H1 (cell line): ENCODE data around the gene RGL1.

Source experiments
- CTCF ChIP-seq, 3 experiments: IDR thresholded peaks; 1 replicate in 2 of 3; 2 replicates in 1 of 3; pipeline versions ENCODE4 v1.5.1 to v1.6.1; 2011; ENCODE audit warnings: low read length in 3 of 3, mild to moderate bottlenecking in 3 of 3, inconsistent platforms in 2 of 3, low read depth in 1 of 3, moderate library complexity in 1 of 3; ENCODE audit not compliant: insufficient read depth in 1 of 3; ENCODE audit errors: control extremely low read depth in 1 of 3
- EZH2 ChIP-seq: fragments of 200-600 bp; sonication (generic); IDR thresholded peaks from 2 replicates; pipeline ENCODE4 v1.7.1; 2012; ENCODE audit warnings: low read depth, mild to moderate bottlenecking, moderate library complexity, low read length, inconsistent platforms; ENCODE audit not compliant: severe bottlenecking
- GABPA ChIP-seq: IDR thresholded peaks from 2 replicates; pipeline ENCODE4 v1.6.1; 2011; ENCODE audit warnings: mild to moderate bottlenecking, low read length, moderate library complexity, borderline replicate concordance; ENCODE audit not compliant: insufficient read depth
- JUND ChIP-seq: IDR thresholded peaks from 2 replicates; pipeline ENCODE4 v1.6.1; 2011; ENCODE audit warnings: mild to moderate bottlenecking, improper control_type of control experiment, low read length
- POLR2A ChIP-seq, 2 experiments: IDR thresholded peaks; 1 replicate in 1 of 2; 2 replicates in 1 of 2; pipeline ENCODE4 v1.6.1; 2011; ENCODE audit warnings: low read depth in 2 of 2, low read length in 2 of 2, mild to moderate bottlenecking in 2 of 2; ENCODE audit errors: control extremely low read depth in 1 of 2
- POLR2AphosphoS5 ChIP-seq: IDR thresholded peaks from 2 replicates; pipeline ENCODE4 v1.6.1; 2011; ENCODE audit warnings: low read depth, low read length
- RFX5 ChIP-seq: IDR thresholded peaks from 2 replicates; pipeline ENCODE4 v1.6.1; 2011; ENCODE audit warnings: low read depth, low read length, improper control_type of control experiment, borderline replicate concordance
- RXRA ChIP-seq: IDR thresholded peaks from 2 replicates; pipeline ENCODE4 v1.6.1; 2011; ENCODE audit warnings: low read depth, mild to moderate bottlenecking, low read length, moderate library complexity; ENCODE audit not compliant: insufficient read depth
- USF2 ChIP-seq: IDR thresholded peaks from 2 replicates; pipeline ENCODE4 v1.6.1; 2011; ENCODE audit warnings: low read length, improper control_type of control experiment
- ZNF274 ChIP-seq: IDR thresholded peaks from 2 replicates; pipeline ENCODE4 v1.7.0; 2012; ENCODE audit warnings: low read length, borderline replicate concordance; ENCODE audit errors: extremely low read depth

GRCh38 chr1:183841950-183842794, 37.3 kb downstream of the RGL1 start:
- TF ChIP-seq EZH2 (no peak), ZNF274 (no peak), CTCF (IDR thresholded peaks at IDR 0.05; ENCODE audit: control extremely low read depth in 1 of 3, insufficient read depth in 1 of 3, low read depth in 1 of 3, low read length in 3 of 3) (no peak), JUND (no peak), POLR2A (IDR thresholded peaks at IDR 0.05; ENCODE audit: control extremely low read depth in 1 of 2, low read depth in 2 of 2, low read length in 2 of 2) (no peak), POLR2AphosphoS5 (no peak), USF2 (no peak), GABPA (no peak), RFX5 (no peak), RXRA (no peak)
